Progenitor cell of endocrine pancreas (in vitro differentiated cells): ENCODE data around the gene CENPP. TPM values are rescaled to one million over a fixed set of nuclear protein-coding genes. Genes with fewer than 3 reads are reported as not detected.

ENCODE experiments used
- DNase-seq: peaks from one replicate; pipeline ENCODE4 v3.0.0; 2021; ENCODE audit warnings: low spot score; ENCODE audit not compliant: unreplicated experiment
- H3K27ac Mint-ChIP-seq: 2 replicates; pipeline ENCODE4 v1.8.0; 2021; ENCODE audit warnings: mild to moderate bottlenecking, moderate library complexity, mixed read lengths
- H3K27me3 Mint-ChIP-seq: 2 replicates; pipeline ENCODE4 v1.8.0; 2021; ENCODE audit warnings: mixed read lengths
- H3K36me3 Mint-ChIP-seq: 2 replicates; pipeline ENCODE4 v1.8.0; 2022; ENCODE audit warnings: mixed read lengths; ENCODE audit not compliant: insufficient read depth
- H3K4me1 Mint-ChIP-seq: 2 replicates; pipeline ENCODE4 v1.8.0; 2021; ENCODE audit warnings: low read depth, mixed read lengths
- H3K4me3 Mint-ChIP-seq: 2 replicates; pipeline ENCODE4 v1.8.0; 2021; ENCODE audit warnings: low read depth, mild to moderate bottlenecking, moderate library complexity, mixed read lengths
- H3K9me3 Mint-ChIP-seq: 2 replicates; pipeline ENCODE4 v1.8.0; 2021; ENCODE audit warnings: low read depth, mixed read lengths
- CTCF ChIP-seq: fragments of 200-600 bp; sonication (generic); IDR thresholded peaks from one replicate; pipeline ENCODE4 v1.5.0; 2021; ENCODE audit warnings: antibody characterized with exemption, mild to moderate bottlenecking; ENCODE audit not compliant: unreplicated experiment
- microRNA-seq: library from miRNA; unstranded; fragments of <30 nt; microRNA quantifications from one replicate; pipeline ENCODE4 v1.1.0, GENCODE V29; 2020; ENCODE audit warnings: borderline number of aligned reads; ENCODE audit not compliant: unreplicated experiment
- total RNA-seq: library from RNA; stranded (reverse); gene quantifications from 2 replicates; pipeline ENCODE4 v1.2.1, GENCODE V29; 2021

CENPP gene
- total RNA-seq, 1 donor from 2014 or later = 5.0 TPM

- H3K4me1 Mint-ChIP-seq = peaks cover 8% of the 10 kb centered on the region
- TF ChIP-seq CTCF = no peak
- H3K27ac Mint-ChIP-seq = peak overlapping the region; percentile 85
- peaks cover 2% of the 10 kb centered on the region for H3K36me3 Mint-ChIP-seq
- peak overlapping the region; percentile 94 for H3K4me3 Mint-ChIP-seq
- DNase-seq = no peak
- H3K27me3 Mint-ChIP-seq = no peaks in the 10 kb centered on the region
- no peaks in the 10 kb centered on the region for H3K9me3 Mint-ChIP-seq
These were observed 343.2 kb downstream of the CENPP start for GRCh38 chr9:92668746-92669526.

GRCh38 chr9:92669527-92669889 is 343.8 kb downstream of the CENPP start:
- H3K4me3 Mint-ChIP-seq = peak overlapping the region; percentile 94
- H3K4me1 Mint-ChIP-seq = peaks cover 8% of the 10 kb centered on the region
- H3K27ac Mint-ChIP-seq = peak overlapping the region; percentile 84
- H3K27me3 Mint-ChIP-seq = no peaks in the 10 kb centered on the region
- no peaks in the 10 kb centered on the region for H3K9me3 Mint-ChIP-seq
- H3K36me3 Mint-ChIP-seq = peaks cover 2% of the 10 kb centered on the region
- no peak for TF ChIP-seq CTCF
- no peak for DNase-seq

Small RNAs within 50 kb of the gene (microRNA-seq; reads per million reads assigned to microRNA genes)
- gene MIR3651 (4.2 reads per million), gene MIR4670 (not detected)

Other genes starting within 250 kb of the CENPP start
- gene SPTLC1, start 210.5 kb upstream of the CENPP start, total RNA-seq = 68.5 and 68.8 TPM in 2 replicates
- 170 and 186 TPM in 2 replicates for gene IARS1, start 32.3 kb upstream of the CENPP start, total RNA-seq
- gene NOL8, start 603 bp upstream of the CENPP start, total RNA-seq = 37.7 and 38.3 TPM in 2 replicates
- gene OGN, start 78.6 kb downstream of the CENPP start, total RNA-seq = not detected in 2 replicates
- not detected in 2 replicates for gene OMD, start 98.5 kb downstream of the CENPP start, total RNA-seq
- not detected in 2 replicates for gene ASPN, start 156.6 kb downstream of the CENPP start, total RNA-seq
- gene ECM2, start 210.0 kb downstream of the CENPP start, total RNA-seq = 0.31 and 0.77 TPM in 2 replicates